GM18861 (cell line): ENCODE data around the gene EEF1AKMT3.
"Not testable (repeated sequence)": the region's sequence is repeated elsewhere in the genome, so short reads cannot be mapped to it uniquely, and the experiment has no call there.

Source experiments
- ATAC-seq: cut with Tn5 transposase; IDR thresholded peaks from one replicate; pipeline ENCODE4 v1.9.1; 2021; ENCODE audit not compliant: unreplicated experiment

Gene EEF1AKMT3

GRCh38 chr12:57815177-57816000 is 43.0 kb downstream of the EEF1AKMT3 start:
- no peak for ATAC-seq

DNA sequence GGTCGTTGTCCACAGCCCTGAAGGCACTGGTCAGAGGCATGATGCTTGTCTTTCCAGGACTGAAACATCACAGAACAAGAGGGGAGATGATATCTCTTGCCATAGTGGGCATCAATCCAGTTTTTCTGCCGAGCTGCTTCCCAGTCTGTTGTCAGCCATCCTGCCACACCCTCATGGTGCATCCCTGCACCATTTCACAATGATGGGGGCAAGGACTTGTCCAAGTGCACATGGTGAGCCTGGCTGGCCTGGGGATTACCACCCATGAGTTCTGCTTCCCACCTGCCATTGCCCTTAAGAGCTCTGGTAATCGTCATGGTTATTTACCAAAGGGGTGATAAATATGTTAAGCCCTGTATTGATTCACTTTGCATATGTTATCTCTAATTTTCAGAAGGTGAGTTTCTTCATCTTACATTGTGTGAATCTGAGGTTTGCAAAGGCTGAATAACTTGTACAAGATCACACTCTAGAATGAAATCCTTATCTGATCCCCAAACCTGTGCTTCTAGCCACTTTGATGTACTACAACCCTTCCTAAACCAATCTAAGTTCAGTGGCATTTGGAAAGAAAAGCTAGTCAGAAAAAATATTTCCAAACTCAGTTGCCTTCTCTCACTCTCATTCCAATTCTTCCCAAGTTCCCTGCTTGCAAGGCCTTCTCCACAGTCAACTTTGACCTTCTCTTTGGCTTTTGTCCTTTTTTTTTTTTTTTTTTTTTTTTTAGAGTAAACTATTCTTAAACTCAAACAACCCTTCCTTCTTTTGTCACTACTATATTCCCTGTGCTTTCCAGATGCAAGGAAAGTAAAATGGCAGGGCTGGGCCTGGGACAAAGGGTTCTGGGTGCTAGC is 43.8 kb downstream of the EEF1AKMT3 start:
- no peak for ATAC-seq

DNA sequence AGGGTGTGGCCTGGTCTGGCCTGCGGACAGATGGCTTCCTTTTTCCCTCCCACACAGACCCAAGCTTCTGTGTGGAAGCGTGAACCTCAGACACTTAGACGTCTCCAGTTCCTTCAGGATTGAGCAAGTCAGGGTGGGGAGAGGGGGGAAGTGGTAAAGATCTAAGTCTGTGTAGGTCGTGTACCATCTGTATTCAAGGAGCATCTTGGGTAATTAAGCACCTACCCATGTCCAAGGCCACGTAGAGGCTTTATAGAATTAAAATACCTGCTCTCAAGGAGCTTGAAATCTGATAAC is 44.4 kb downstream of the EEF1AKMT3 start:
- ATAC-seq, result no peak

GRCh38 chr12:57817261-57817989 is 45.0 kb downstream of the EEF1AKMT3 start:
- ATAC-seq, result no peak

GRCh38 chr12:57817990-57818331 is 45.5 kb downstream of the EEF1AKMT3 start:
- ATAC-seq, result not testable (repeated sequence)

DNA sequence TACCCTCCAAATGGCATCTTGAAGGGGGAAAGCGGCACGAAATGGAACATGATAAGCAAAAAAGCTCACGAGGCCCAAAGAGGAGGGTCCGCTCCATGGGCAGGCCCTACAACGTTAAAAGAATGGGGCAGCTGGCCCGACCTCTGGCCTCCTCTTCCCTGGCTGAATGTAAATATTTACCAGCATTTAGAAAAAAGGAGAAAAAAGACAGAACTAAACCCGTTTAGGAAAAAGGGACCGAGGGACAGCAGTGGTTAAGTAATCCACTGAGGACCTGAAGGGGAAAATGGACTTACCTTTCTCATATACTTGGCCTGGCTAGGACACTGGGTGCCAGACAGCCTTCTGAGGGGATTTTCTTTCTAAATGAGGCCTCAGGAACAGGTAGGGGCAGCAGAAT is 47.7 kb downstream of the EEF1AKMT3 start:
- ATAC-seq, result not testable (repeated sequence)

- not testable (repeated sequence) for ATAC-seq
These were observed 48.6 kb downstream of the EEF1AKMT3 start for GRCh38 chr12:57821015-57821414.

DNA sequence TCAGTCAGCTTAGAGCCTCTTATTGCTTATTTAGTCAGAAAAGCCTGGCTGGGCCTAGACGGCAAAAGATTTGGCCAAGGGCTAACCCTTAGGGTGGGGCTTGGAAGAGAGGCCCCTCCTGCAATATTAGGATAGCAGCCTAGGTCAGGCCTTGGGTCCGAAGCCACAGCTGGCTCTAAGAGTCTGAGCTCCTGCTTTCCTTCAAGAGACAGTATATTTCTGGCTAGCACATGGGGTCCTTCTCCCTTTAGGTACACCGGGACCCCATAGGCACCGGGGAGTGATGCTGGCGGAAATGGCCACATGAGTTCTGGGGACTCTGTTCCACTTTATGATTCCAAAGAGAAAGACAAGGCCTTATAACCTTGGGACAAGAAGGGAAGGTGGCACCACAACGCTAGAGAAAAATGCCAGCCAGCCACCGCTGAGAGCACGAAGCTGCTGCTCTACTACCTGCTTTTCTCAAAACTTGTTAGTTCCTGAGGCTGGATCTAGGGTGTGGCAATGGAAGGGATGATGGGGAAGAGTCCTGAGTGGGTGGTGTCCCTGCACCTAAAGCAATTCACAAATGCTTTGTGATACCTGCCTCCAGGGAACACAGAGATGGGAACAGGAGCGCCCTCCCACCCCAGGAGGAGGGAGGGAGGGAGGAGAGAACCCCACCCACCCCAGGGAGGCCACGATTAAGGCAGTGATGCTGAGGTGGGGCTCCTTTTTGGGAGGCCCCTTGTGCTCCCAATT is 49.2 kb downstream of the EEF1AKMT3 start:
- ATAC-seq, result no peak

GRCh38 chr12:57822392-57823130 is 50.1 kb downstream of the EEF1AKMT3 start:
- ATAC-seq, result no peak

DNA sequence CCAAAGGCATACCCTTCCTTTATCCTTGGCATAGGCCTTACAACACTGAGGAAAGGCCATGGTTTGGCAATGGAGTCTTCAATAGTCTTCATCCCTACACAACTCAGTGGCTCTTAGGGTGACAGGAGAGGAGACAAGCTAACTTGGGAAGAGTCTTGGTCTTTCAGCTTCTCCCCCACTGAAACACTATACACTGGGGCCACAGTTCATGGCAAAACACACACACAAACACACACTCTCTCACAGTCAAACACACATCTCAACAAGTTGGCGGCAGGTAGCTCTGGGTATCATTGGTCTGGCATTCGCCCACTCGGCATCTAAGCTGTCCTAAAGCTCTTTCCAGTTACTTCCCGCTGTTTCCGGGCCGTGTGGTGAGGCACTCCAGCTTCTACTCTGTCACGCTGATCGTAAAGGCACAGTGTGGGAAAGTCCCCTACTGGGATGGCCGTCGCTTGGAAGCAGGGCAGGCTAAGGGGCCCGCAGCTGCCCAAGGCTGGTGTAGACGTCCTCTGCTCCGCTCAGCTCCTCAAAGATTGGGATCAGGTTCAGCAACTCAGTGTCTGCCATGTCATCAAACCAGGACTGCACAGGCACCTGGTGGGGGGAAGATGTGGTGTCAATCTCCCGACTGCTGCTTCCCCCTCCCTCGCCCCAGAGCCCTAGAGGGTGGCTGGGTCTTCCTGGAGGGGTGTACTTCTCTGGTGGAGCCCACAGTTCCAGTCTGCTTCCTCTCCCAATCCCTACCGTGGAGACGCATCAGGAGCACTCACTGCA is 50.9 kb downstream of the EEF1AKMT3 start:
- no peak for ATAC-seq

DNA sequence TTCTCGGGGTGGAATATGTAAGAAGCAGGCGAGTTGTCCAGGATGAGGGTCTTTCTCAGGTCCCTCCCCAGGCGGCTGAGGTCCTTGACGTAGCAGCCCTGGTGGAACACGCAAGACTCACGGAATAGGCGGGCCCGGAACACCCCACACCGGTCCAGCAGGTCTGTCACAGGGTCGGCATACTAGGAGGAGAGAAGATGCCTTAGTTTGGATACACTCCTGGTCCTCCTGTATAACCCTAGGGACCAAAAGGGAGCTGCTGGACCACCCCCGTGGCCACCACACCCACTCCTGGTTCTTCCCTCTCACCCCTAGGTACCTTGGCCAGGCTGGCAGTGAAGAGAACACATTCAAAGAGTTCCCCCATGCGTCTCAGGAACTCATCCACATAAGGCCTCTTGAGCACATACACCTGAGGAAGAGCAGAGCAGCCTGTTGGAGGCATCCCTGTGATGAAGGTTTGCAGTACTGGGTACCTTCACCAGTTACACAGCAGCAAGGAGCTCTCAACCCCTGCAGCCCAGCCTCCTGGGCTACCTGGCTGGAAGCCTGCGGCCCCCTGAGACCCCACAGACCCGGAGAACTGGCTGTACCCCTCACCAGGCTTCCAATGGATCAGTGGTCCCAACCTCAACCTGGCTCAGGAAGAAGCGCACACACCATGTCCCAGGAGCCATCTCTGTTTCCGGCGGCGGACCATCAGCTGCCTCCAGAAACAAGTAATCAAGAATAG is 51.7 kb downstream of the EEF1AKMT3 start:
- no peak for ATAC-seq

DNA sequence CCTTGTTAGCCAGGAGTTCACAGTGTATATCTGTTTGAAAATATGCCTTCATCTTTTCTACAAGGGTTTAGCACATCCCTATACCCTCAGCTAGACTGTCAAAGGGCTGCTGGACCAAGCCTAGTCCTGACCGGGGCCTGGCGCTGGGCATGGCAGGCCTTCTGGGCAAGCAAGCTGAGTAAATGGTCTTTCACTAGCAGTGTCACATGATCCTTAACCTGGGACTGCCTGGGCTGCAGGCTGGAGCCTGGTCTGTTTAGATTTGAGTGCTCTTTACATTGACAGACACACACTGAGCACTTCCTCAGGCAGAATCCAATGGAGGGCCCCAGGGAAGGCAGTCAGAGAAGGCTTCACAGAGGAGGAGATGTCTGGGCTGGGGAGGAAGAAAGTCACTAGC is 53.0 kb downstream of the EEF1AKMT3 start:
- no peak for ATAC-seq

- ATAC-seq, result no peak
These were observed 54.0 kb downstream of the EEF1AKMT3 start for GRCh38 chr12:57826400-57826799.

- ATAC-seq, result no peak
These were observed 54.6 kb downstream of the EEF1AKMT3 start for GRCh38 chr12:57826966-57827365.

DNA sequence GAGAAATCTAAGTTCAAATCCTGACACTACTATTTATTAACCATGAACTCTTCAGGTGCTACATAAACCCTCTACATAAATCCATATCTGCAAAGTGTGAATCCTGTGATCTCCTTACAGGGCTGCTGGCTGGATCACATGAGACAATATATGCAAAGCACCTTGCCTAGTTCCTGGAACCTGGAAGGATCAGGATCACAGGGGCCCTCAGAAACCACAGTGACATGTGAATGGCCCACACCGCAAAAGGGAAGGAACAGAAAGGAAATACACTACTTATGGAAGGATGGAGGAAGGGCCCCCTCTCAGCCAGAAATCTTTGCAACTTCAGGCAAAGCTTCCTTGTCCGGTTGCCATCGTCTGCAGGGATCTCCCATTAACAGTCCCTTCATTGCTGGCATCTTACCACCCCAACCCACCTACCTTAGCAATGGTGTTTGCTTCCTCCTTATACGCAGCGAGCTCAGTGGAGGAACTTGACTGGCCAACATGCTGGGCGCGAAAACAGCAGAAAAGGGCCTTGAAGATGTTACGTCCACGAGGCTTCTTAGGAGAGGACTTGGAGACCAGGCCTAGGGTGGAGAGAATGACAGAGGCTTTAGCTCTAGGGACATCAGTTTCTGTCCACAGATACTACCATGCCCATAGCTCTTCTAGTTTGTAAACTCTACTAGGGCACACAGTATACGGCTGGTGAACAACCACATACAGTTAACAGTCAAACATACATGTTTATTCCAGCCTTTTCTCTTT is 56.8 kb downstream of the EEF1AKMT3 start:
- ATAC-seq, result no peak

- no peak for ATAC-seq
These were observed 58.0 kb downstream of the EEF1AKMT3 start for GRCh38 chr12:57830393-57830792.
